Subcutaneous abdominal adipose tissue (tissue), 5 donors: ENCODE results near the gene PKNOX1.
"Not testable (repeated sequence)": the region's sequence is repeated elsewhere in the genome, so short reads cannot be mapped to it uniquely, and the experiment has no call there.

ENCODE experiments used
- H3K27ac ChIP-seq: one replicate; pipeline ENCODE4 v1.7.0; 2013; ENCODE audit warnings: low read depth, mild to moderate bottlenecking, inconsistent platforms, low read length, moderate library complexity
- H3K27me3 ChIP-seq, 5 donors: one replicate each; pipeline ENCODE4 v1.7.0; 2013; ENCODE audit warnings: low read length in 5 of 5, inconsistent platforms in 1 of 5; ENCODE audit not compliant: control insufficient read depth in 5 of 5, insufficient read depth in 4 of 5
- H3K36me3 ChIP-seq, 5 donors: one replicate each; pipeline ENCODE4 v1.7.0; 2013; ENCODE audit warnings: low read length in 5 of 5; ENCODE audit not compliant: control insufficient read depth in 5 of 5, insufficient read depth in 5 of 5
- H3K4me1 ChIP-seq, 5 donors: one replicate each; pipeline ENCODE4 v1.7.0; 2013; ENCODE audit warnings: low read length in 5 of 5, mild to moderate bottlenecking in 3 of 5, moderate library complexity in 1 of 5; ENCODE audit not compliant: control insufficient read depth in 5 of 5, insufficient read depth in 5 of 5
- H3K4me3 ChIP-seq, 5 donors: one replicate each; pipeline ENCODE4 v1.7.0; 2013; ENCODE audit warnings: low read length in 5 of 5, low read depth in 1 of 5
- H3K9ac ChIP-seq, 5 donors: one replicate each; pipeline ENCODE4 v1.7.0; 2013; ENCODE audit warnings: low read length in 5 of 5, mild to moderate bottlenecking in 4 of 5, moderate library complexity in 3 of 5
- H3K9me3 ChIP-seq, 5 donors: one replicate each; pipeline ENCODE4 v1.7.0; 2013; ENCODE audit warnings: low read length in 5 of 5; ENCODE audit not compliant: control insufficient read depth in 5 of 5
- donor health status: healthy.
- donor health status: healthy.
- donor health status: healthy.
- donor health status: healthy.
- donor health status: healthy.

The PKNOX1 gene

GRCh38 chr21:43074401-43075169, 100.2 kb downstream of the PKNOX1 start:
- not testable (repeated sequence) for H3K27me3 ChIP-seq, H3K9ac ChIP-seq, H3K4me3 ChIP-seq, H3K27ac ChIP-seq, H3K9me3 ChIP-seq, H3K36me3 ChIP-seq, H3K4me1 ChIP-seq

GRCh38 chr21:43075170-43076022, 101.0 kb downstream of the PKNOX1 start, which contains the start of gene CBS:
TSS of gene CBS (minus strand) at chr21:43075835. CDS start at chr21:43072193, 3,642 bp downstream.
- H3K4me1 ChIP-seq, H3K9me3 ChIP-seq, H3K36me3 ChIP-seq, H3K9ac ChIP-seq, H3K27me3 ChIP-seq, H3K4me3 ChIP-seq, H3K27ac ChIP-seq: not testable (repeated sequence)

DNA sequence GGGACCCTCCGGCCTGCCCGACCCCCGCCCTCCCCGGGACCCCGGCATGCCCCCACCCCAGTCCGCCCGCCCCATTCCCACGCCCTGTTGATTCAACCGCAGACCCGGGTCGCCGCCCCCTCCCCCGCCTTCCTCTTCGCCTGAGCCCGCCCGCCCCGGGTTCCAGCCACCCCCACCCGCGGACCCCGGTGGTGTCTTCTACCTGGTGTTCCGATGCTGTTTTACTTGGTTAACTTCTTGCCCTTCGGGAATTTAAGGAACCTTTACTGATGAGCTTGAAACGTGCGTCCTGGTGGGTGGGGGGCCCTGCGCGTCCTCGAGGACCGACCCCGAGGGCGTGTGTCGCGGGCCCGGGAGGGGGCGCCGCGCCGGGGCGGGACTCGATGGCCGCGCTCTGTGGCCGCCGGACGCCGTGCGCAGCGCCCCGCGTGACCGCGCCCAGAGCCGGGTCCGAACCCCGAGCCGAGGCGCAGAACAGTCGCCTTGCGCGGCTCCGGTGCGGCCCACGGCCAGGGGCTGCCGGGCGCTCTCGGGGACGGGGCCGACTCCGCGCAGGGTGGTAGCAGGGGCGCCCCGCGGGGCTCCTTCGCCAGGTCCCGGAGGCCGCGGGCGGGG, 101.8 kb downstream of the PKNOX1 start:
- not testable (repeated sequence) for H3K9me3 ChIP-seq, H3K36me3 ChIP-seq, H3K4me3 ChIP-seq, H3K4me1 ChIP-seq, H3K27me3 ChIP-seq, H3K9ac ChIP-seq, H3K27ac ChIP-seq

DNA sequence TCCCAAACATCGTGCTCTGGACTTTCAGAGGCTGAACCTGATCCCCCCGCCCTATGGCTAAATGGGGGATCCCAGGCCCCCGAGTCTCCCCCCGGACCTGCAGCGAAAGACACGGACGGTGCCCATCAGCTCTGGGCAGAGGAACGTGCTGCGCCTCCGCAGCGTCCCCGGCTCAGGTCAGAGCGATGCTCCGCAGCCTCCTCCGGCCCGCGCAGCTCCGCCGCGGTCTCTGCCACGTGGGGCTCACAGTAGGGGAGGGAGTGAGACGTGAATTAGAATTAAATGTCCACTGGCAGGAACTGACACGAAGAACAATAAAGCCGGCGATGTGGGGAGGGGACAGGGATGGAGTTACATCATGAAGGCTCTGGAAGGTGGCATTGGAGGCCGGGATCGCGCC, 102.3 kb downstream of the PKNOX1 start:
- H3K4me1 ChIP-seq, H3K4me3 ChIP-seq, H3K36me3 ChIP-seq, H3K9me3 ChIP-seq, H3K27me3 ChIP-seq, H3K27ac ChIP-seq, H3K9ac ChIP-seq: not testable (repeated sequence)

- H3K9ac ChIP-seq, H3K9me3 ChIP-seq, H3K27me3 ChIP-seq: not testable (repeated sequence)
These were observed 108.4 kb downstream of the PKNOX1 start for GRCh38 chr21:43082587-43083300.

More at GRCh38 chr21:43082587-43083300, 108.4 kb downstream of the PKNOX1 start:
- not testable (repeated sequence) for H3K4me3 ChIP-seq, H3K27ac ChIP-seq, H3K36me3 ChIP-seq, H3K4me1 ChIP-seq
